Stimulated activated CD8-positive, alpha-beta memory T cell treated with anti-CD3 and anti-CD28 coated beads, Interleukin-2, amount 100 ng/mL, for 1 hour (primary cell): ENCODE data around the gene TMEM178A.
"Not testable (repeated sequence)": the region's sequence is repeated elsewhere in the genome, so short reads cannot be mapped to it uniquely, and the experiment has no call there.

Experiments used
- DNase-seq, 2 donors: peaks; one replicate each; pipeline ENCODE4 v3.0.0-alpha.2; 2020; ENCODE audit warnings: low read depth in 2 of 2

The TMEM178A gene

GRCh38 chr2:39665811-39666490 lies at the start of gene TMEM178A:
TSS of gene TMEM178A (plus strand) at chr2:39665917. CDS start at chr2:39665975, 58 bp downstream.
- DNase-seq, result no peak

GRCh38 chr2:39618236-39618635 lies 47.5 kb upstream of the TMEM178A start:
- no peak for DNase-seq

GRCh38 chr2:39618736-39619135 lies 47.0 kb upstream of the TMEM178A start:
- DNase-seq, result no peak

- DNase-seq, result no peak
These were observed 45.6 kb upstream of the TMEM178A start for GRCh38 chr2:39620067-39620466.

GRCh38 chr2:39621596-39621995 lies 44.1 kb upstream of the TMEM178A start:
- no peak for DNase-seq

GRCh38 chr2:39622860-39623259 lies 42.9 kb upstream of the TMEM178A start:
- DNase-seq, result no peak

- DNase-seq, result no peak
These were observed 41.8 kb upstream of the TMEM178A start for GRCh38 chr2:39623917-39624316.

- no peak for DNase-seq
These were observed 40.4 kb upstream of the TMEM178A start for GRCh38 chr2:39625193-39625926.

GRCh38 chr2:39625927-39626270 lies 39.8 kb upstream of the TMEM178A start:
- no peak for DNase-seq

- not testable (repeated sequence) for DNase-seq
These were observed 37.4 kb upstream of the TMEM178A start for GRCh38 chr2:39628346-39628745.

GRCh38 chr2:39629646-39630045 lies 36.1 kb upstream of the TMEM178A start:
- no peak for DNase-seq

GRCh38 chr2:39631256-39631655 lies 34.5 kb upstream of the TMEM178A start:
- no peak for DNase-seq

GRCh38 chr2:39631718-39632117 lies 34.0 kb upstream of the TMEM178A start:
- no peak for DNase-seq

GRCh38 chr2:39632876-39633275 lies 32.8 kb upstream of the TMEM178A start:
- DNase-seq, result no peak

GRCh38 chr2:39636306-39636705 lies 29.4 kb upstream of the TMEM178A start:
- no peak for DNase-seq

GRCh38 chr2:39638581-39638980 lies 27.1 kb upstream of the TMEM178A start:
- DNase-seq, result no peak

- no peak for DNase-seq
These were observed 25.6 kb upstream of the TMEM178A start for GRCh38 chr2:39640107-39640506.

- DNase-seq, result no peak
These were observed 25.0 kb upstream of the TMEM178A start for GRCh38 chr2:39640681-39641080.

- no peak for DNase-seq
These were observed 24.1 kb upstream of the TMEM178A start for GRCh38 chr2:39641635-39642034.

GRCh38 chr2:39642051-39642718 lies 23.5 kb upstream of the TMEM178A start:
- no peak for DNase-seq

- no peak for DNase-seq
These were observed 19.9 kb upstream of the TMEM178A start for GRCh38 chr2:39645826-39646225.

GRCh38 chr2:39646267-39646666 lies 19.4 kb upstream of the TMEM178A start:
- DNase-seq, result no peak
